ENCODE measurements around the gene TBC1D9B. TPM values are rescaled to one million over a fixed set of nuclear protein-coding genes. Genes with fewer than 3 reads are reported as not detected.

Gene TBC1D9B
- total and polyA plus RNA-seq, 2 of the 13 experiments (the other 11 are each of a cell fraction or from before 2014, with no cell fraction given), result 35.0 to 50.0 TPM

DNA sequence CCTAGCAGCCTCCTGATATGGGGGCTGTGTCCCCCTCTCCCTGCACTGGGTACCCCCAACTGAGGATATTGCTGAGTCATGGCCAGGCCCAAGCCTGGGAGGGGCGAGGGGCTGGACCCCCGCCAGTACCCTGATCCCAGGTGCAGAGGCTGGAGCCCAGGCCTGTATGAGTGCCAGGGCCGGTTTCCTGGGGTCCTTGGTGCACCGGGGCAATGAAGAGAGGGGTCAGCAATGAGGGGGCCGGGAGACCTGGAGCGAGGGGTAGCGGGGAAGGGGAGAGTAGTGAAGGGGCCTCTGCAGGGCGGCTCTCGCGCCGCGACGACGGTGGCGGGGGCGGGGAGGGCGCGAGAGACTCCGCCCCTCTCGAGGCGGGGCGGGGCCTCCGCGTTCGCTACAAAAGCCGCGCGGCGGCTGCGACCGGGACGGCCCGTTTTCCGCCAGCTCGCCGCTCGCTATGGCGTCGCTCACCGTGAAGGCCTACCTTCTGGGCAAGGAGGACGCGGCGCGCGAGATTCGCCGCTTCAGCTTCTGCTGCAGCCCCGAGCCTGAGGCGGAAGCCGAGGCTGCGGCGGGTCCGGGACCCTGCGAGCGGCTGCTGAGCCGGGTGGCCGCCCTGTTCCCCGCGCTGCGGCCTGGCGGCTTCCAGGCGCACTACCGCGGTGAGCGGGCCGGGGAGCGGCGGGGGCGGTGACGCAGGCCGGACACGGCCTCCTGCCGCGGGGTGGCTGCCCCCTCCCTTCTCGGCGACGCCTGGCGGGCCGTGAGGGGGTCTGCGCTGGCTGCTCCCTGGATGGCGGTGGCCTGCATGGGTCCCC, 87.0 kb downstream of the TBC1D9B start, which contains the start of gene SQSTM1 (continued):
- TF ChIP-seq, protein P1, sequence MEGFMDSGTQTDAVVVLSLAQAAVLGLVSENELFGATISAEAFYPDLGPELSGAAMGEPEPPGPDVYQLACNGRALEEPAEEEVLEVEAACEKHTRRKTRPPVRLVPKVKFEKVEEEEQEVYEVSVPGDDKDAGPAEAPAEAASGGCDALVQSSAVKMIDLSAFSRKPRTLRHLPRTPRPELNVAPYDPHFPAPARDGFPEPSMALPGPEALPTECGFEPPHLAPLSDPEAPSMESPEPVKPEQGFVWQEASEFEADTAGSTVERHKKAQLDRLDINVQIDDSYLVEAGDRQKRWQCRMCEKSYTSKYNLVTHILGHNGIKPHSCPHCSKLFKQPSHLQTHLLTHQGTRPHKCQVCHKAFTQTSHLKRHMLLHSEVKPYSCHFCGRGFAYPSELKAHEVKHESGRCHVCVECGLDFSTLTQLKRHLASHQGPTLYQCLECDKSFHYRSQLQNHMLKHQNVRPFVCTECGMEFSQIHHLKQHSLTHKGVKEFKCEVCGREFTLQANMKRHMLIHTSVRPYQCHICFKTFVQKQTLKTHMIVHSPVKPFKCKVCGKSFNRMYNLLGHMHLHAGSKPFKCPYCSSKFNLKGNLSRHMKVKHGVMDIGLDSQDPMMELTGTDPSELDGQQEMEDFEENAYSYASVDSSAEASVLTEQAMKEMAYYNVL (CRISPR knock-in tag; IDR thresholded peaks at IDR 0.05; ENCODE audit: borderline replicate concordance), result 0 out of 2 replicates have a peak, but pooled peaks have one; percentile 69
- TF ChIP-seq HMGXB4 (CRISPR knock-in tag; IDR thresholded peaks at IDR 0.05; ENCODE audit: borderline replicate concordance in 1 of 2, low read depth in 1 of 2) (peak; percentile 13 to 55; a peak in 3 of 4 replicates), POGZ (CRISPR knock-in tag; IDR thresholded peaks at IDR 0.05) (no peak), ZSCAN30 (CRISPR knock-in tag; IDR thresholded peaks at IDR 0.05) (no peak; the same call in 1 of the 2 replicates), ZNF20 (CRISPR knock-in tag; IDR thresholded peaks at IDR 0.05) (no peak), GLMP (CRISPR knock-in tag; IDR thresholded peaks at IDR 0.05; ENCODE audit: borderline replicate concordance) (peak; percentile 45; the same call in 1 of the 2 replicates), ZC3H13 (CRISPR knock-in tag; IDR thresholded peaks at IDR 0.05) (peak; percentile 75), ASH2L (IDR thresholded peaks at IDR 0.05; ENCODE audit: insufficient read length, low read depth, low read length) (peak; percentile 49), CHD4 (IDR thresholded peaks at IDR 0.05; ENCODE audit: borderline replicate concordance, low read length) (no peak), AKNA (CRISPR knock-in tag; IDR thresholded peaks at IDR 0.05; ENCODE audit: borderline replicate concordance) (no peak), ZNF326 (CRISPR knock-in tag; IDR thresholded peaks at IDR 0.05; ENCODE audit: borderline replicate concordance) (peak; percentile 74; the same call in 1 of the 2 replicates), TBX3 (IDR thresholded peaks at IDR 0.05; ENCODE audit: borderline replicate concordance) (no peak)
- TF ChIP-seq, protein P2, sequence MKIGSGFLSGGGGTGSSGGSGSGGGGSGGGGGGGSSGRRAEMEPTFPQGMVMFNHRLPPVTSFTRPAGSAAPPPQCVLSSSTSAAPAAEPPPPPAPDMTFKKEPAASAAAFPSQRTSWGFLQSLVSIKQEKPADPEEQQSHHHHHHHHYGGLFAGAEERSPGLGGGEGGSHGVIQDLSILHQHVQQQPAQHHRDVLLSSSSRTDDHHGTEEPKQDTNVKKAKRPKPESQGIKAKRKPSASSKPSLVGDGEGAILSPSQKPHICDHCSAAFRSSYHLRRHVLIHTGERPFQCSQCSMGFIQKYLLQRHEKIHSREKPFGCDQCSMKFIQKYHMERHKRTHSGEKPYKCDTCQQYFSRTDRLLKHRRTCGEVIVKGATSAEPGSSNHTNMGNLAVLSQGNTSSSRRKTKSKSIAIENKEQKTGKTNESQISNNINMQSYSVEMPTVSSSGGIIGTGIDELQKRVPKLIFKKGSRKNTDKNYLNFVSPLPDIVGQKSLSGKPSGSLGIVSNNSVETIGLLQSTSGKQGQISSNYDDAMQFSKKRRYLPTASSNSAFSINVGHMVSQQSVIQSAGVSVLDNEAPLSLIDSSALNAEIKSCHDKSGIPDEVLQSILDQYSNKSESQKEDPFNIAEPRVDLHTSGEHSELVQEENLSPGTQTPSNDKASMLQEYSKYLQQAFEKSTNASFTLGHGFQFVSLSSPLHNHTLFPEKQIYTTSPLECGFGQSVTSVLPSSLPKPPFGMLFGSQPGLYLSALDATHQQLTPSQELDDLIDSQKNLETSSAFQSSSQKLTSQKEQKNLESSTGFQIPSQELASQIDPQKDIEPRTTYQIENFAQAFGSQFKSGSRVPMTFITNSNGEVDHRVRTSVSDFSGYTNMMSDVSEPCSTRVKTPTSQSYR (CRISPR knock-in tag; IDR thresholded peaks at IDR 0.05; ENCODE audit: borderline replicate concordance), result peak; percentile 59

Data from HepG2 (cell line).